EH (cell line): ENCODE data around the gene GPN1.
"Not testable (repeated sequence)": the region's sequence is repeated elsewhere in the genome, so short reads cannot be mapped to it uniquely, and the experiment has no call there.

Source experiments
- DNase-seq: peaks from one replicate; pipeline ENCODE4 v3.0.0-alpha.2; 2015; ENCODE audit warnings: low read depth

Gene GPN1

GRCh38 chr2:27672723-27673486, 44.1 kb downstream of the GPN1 start:
- no peak for DNase-seq

- DNase-seq = no peak
These were observed 51.7 kb downstream of the GPN1 start for GRCh38 chr2:27680571-27680970.

DNA sequence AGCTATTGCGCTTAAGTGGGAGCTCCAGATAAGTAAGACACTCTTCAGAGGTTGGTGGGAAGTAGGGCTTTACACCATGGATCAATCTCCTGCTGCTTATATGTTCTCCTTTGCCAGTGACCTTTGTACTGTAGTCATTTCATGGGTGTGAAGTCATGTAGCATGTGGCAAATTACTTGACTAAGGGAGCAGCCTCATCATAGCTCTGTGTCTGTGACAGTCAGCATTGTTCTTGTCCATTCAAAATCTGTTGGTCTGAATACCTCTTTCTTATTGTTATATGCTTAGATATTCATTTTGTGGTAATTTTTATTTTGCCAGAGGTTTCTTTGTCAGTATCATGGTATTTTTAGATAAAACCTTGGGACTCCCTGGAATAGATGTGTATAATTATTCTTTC, 53.0 kb downstream of the GPN1 start:
- DNase-seq = peak; percentile 76

GRCh38 chr2:27682334-27682771, 53.5 kb downstream of the GPN1 start:
- DNase-seq = peak; percentile 95

GRCh38 chr2:27683390-27684071, 54.7 kb downstream of the GPN1 start:
- DNase-seq = peak; percentile 88

- DNase-seq = not testable (repeated sequence)
These were observed 56.2 kb downstream of the GPN1 start for GRCh38 chr2:27685006-27685405.

DNA sequence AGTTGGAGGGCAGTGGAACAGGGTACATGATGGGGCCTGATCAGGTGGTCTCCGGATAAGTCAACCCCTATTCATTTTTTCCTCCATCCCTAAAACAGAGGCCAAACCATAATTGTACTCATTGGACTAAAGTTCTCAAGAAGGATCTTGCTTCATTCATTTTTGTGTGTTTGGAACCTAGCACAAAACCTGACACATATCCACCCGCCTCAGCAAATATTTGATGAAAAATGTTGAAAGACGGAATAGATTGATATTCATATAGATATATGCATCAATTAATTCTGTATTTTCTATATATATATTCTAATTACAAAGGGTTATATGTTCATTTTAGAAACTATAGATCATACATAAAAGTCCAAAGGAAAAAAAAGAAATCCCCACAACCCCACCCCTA, 56.7 kb downstream of the GPN1 start:
- no peak for DNase-seq

DNA sequence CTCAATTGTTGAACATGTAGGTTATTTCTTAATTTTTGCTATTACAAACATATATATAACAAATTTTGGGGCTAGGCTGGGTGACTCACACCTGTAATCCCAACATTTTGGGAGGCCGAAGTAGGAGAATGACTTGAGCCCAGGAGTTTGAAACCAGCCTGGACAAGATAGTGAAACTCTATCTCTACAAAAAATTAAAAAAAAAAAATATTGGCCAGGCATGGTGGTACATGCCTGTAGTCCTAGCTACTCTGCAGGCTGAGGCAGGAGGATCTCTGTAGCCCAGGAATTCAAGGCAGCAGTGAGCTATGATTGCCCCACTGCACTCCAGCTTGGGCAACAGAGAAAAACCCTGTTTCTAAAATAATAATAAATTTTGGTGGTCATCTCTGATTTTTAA, 58.4 kb downstream of the GPN1 start:
- DNase-seq = no peak

- DNase-seq = peak; percentile 32
These were observed 60.6 kb downstream of the GPN1 start for GRCh38 chr2:27689424-27689823.

DNA sequence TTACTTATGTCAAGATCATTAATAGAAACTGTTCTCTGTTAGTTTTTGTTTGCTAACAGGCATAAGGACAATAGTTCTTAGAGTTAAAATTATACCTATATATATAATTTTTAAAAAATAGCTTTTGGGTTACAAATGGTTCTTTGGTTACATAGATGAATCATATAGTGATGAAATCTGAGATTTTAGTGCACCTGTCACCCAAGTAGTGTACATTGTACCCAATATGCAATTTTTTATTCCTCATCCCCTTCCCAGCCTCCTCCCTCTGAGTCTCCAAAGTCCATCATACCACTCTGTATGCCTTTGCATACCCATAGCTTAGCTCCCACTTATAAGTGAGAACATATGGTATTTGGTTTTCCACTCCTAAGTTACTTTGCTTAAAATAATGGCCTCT, 61.2 kb downstream of the GPN1 start:
- DNase-seq = no peak

DNA sequence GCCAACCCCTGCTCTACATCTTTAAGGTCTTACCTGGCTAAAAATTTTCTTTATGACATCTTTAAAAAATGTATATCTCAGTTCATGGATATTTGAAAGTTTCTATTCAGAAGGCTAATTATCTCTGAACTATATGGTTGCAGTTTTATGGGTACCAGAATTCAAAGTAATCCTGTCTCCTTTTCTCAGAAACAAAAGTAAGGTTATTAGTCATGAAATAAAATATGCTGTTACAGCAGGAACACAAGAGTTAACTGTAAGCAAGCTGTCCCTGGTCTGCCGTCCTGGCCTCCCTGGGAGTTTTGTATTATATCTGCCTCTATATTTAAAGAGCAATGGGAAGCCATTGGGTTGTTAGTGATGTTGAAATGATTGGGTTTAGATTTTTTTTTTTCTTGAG, 68.8 kb downstream of the GPN1 start:
- DNase-seq = no peak
